GM18526 (cell line): ENCODE measurements around the gene NTN4.

ENCODE experiments used
- POLR2A ChIP-seq: IDR thresholded peaks from 3 replicates; pipeline ENCODE4 v1.6.1; 2011; ENCODE audit not compliant: insufficient read length; ENCODE audit errors: extremely low read depth

The NTN4 gene

DNA sequence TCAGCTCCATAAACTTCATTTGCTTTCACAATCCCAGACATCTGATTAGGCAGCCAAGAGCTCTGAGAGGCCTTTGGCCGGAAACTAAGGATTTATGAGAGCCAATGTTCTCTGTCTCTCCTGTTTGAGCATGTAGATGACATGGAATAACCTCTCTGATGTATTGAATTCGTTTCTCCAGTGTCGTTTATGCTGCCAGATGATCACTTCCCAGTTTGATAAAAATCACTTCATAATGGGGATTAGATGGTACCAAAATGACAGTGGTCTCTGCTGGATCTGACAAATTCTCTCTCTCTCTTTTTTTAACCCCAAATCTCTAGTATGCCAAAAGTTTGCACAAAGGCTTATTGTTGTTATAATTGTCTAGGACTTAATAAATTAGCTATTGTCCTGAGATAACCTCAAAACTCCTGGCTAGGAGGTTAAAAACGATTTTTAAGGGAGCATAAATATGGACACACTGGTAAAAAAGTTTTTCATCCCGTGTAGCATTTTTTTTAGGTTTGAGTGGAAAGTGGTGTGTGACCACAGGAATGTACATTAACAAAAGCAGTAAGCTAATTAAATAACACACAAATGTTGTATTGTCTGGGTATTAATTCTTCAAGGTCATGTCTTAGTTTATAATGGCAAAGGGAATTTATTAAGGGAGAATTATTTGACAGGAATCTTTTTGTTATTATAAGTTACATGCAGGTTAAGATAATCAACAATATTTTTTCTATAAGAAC lies 156.7 kb downstream of the NTN4 start:
- no peak for TF ChIP-seq POLR2A

DNA sequence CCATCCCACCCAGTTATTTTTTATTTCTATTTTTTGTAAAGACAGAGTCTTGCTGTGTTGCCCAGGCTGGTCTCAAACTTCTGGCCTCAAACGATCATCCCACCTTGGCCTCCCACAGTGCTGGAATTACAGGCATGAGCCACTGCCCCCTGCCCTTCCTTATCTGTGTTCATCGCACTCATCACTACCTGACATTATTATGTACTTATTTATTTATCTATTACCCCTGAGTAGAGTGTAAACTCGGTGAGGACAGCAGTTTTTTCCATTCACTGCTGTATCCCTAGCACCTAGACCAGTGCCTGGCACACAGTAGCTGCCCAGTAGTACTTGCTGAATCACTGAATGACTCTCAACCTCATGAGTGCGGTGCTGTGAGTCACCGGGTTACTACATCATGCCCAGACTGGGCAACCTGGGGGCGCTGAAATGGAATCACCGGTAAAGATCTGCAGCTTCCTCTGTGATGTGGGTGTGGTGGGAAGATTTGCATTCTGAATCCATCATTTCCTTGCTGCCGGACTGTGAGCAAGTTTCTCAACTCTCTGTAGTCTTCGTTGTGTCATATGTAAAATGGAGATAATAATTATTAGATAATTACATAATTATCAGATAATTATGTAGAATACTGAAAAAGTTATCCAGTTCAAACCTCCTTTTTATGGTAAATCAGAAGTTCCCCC lies 157.4 kb downstream of the NTN4 start:
- no peak for TF ChIP-seq POLR2A

DNA sequence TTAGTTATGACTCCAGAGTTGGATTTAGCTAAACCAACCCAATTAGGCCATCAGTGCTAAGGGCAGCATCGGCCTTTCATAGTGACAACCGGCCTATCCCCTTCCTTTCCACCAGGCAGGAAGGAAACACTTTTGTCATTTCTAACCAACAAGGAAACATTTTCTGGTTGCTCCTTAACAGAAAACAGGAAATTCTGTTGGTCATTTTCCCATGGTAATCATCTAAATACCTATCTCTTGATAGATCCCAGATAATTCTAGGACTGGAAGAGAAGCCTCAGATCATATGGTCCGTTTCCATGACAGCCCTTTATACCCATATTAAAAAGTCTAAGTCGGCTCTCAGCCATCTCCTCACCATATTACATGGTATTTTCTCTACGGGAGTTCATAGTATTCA lies 160.1 kb downstream of the NTN4 start:
- TF ChIP-seq POLR2A = no peak

DNA sequence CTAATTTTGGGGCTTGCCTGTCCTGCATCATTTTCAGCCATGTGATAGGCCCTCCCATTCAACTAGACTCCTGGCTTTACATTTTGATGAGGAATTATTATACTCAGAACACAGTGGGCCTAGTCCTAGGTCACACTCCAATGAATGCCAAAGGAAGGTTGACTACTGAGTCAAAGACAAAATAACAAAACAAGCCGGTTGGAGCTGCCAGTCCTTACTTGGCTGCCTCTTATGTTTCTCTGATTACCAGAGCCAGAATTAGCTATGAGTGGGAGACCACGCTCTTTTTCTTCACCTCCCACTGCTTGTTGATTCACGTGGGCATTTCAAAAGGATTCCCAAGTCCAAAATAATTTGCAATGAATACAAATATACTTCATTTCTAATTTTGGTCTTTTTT lies 161.2 kb downstream of the NTN4 start:
- no peak for TF ChIP-seq POLR2A

DNA sequence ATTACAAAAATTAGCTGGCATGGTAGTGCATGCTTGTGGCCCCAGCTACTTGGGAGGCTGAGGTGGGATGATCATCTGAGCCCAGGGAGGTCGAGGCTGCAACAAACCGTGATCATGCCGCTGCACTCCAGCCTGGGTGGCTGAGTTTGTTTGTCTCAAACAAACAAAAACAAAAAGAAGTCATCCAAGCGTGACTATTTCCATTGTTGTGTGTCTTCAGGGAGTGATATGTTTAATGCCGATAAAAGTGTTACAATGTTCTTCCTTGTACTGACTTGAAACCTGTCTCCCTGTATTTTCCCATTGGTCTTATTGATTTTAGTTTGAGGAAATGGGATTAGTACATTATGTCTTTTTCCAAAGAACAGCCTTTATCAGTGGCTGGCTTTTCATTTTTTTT lies 163.7 kb downstream of the NTN4 start:
- no peak for TF ChIP-seq POLR2A

DNA sequence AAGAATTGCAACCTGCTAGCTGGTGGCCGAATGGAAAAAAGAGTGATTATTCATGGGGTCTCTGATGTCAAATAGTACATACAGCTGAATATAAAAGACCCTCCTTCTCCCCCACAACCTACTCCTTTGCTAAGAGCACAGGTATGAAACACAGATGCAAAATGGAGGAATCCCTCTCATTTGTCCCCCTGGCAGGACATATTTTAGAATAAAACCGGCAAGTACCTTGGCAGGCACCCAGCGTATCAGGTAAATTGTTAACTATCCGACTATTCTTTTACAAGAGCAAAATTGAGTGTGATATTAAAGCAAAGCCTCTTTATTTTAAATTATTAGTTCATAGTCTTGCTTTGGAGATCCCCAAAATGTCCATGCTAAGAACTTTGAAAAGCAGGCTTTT lies 165.6 kb downstream of the NTN4 start:
- TF ChIP-seq POLR2A = no peak

DNA sequence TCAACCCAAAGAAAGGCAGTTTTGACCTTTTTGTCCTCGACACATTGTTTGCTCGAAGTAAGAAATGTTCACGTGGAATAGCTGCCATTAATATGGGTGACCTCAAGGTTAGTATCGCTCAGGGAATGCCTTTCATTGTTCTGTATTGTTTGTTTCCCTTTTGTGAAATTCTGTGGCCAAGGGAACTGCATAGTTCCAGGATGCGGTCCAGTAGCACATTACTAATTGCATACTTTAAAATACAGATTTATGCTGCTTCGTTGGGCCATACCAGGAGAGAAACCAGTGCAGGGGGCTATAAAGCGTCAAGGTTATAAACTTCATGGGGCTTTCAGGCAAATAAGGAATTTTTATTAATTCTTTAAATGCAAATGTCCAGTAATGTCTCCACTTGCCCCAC lies 166.0 kb downstream of the NTN4 start:
- no peak for TF ChIP-seq POLR2A

DNA sequence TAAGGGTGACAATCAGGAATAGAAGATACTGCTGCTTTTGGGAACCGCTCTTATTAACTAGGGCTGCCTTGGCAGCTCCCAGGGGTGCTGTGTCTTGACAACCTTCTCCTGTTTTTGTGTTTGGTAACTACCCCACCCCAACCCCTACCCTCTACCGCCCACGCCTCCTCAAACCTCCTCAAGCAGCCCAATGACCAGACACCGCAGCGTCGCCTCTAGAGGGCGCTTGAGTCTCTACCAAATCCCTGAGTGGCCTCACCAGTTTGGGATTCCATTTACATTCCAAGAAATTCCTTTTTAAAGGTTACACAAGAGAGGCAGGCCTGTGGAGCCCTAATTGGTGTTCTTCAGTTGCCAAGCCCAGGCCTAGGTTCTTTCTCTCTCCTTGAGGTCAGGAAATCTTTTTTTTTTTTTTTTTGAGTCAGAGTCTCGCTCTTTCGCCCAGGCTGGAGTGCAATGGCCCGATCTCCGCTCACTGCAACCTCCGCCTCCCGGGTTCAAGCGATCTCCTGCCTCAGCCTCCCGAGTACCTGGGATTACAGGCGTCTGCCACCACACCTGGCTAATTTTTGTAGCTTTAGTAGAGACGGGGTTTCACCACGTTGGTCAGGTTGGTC lies 166.9 kb downstream of the NTN4 start:
- TF ChIP-seq POLR2A = no peak

DNA sequence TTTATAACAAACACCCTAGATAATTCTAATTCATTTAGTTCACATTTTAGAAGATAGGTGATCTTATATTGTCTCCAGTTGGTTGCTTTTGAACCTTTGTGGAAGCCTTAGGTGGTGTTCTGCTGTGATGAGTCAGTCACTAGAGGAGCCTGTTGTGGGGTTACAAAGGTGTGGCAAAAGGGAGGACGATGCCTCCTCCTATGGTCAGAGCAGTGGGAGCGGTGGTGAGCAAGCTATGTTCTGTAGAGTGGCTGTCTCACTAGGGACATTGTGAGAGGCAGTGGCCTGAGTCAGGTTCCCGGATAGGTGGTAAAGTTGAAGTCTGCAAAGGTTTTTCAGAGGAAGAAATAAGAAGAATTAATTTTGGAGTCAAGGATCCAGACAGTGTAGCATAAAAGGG lies 167.7 kb downstream of the NTN4 start:
- TF ChIP-seq POLR2A = no peak

DNA sequence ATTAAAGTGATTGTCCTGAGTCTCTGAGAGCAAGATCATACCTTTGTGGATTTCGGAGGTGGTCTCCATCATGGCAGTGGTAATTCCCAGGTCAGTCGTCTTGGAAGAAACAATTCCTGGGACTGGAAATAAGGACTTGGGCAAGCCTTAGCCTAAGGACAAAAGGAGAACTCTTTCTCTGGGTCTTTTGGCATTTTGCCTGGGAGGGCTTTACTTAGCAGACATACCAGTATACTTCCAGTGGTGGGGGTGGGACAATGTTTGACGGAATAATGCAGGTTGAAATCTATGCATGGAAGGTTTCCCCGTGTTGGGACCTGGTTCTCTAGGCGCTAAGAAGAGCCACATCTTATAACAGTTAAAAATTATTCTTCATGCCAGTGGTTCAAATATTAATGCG lies 168.8 kb downstream of the NTN4 start:
- no peak for TF ChIP-seq POLR2A

DNA sequence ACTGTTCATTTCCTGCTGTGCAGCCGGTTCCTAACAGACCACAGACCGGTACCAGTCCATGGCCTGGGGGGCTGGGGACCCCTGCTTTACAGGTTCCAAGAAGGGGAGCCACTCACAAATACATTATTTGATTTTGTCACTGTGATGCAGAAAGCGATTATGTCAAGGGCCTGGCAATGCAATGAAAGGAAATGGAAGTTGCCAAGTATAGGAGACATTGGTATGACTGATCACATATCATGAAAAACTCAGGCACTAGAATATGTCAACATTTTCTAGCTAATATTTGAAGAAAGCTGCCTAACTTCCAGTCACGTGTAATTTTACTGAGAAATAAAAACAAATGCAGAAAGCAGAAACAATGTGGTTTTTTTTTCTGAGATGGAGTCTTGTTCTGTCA lies 170.4 kb downstream of the NTN4 start:
- TF ChIP-seq POLR2A = no peak

DNA sequence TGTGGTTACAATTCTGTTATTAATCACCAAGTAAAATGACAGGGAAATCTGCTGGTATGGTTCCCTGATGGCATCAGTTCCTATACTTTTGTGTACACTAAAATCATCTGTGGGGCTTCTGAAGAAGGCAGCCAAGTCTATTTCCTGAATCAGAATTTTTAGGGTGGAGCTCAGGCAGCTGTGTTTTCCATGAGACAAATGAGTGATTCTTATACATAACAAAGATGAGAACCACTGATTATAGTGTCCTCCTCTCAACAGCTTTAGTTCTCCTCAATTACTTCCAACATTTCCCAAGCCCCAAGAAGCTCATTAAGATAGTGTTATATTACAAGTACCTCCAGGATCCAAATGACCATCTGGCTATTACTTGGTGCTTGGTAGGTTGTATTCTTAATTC lies 174.8 kb downstream of the NTN4 start:
- no peak for TF ChIP-seq POLR2A

DNA sequence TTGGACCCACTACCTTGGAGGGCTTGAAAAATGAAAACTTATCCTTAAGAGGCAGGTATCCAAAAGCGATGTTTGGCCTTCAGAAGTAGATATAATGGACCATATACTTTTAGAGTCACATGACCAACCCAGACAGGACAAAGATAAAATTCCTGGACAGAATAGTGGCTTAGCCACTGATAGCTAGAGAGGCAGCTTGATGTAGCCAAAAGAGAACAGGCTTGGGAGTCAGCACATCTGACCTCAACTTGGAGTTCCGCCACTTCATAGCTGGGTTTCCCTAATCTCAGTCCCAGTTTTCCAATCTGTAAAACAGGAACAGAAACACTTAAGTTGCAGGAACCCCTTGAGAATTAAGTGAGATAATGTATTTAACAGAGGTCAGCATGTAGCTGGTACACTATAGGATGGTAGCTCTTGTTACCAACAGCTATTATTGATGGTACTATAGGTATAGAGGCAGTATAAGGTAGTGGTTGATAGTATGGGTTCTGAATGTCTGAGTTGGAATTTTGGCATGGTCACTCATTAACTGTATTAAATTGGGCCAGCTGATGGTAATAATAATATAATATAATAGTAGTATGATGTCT lies 176.1 kb downstream of the NTN4 start:
- no peak for TF ChIP-seq POLR2A

DNA sequence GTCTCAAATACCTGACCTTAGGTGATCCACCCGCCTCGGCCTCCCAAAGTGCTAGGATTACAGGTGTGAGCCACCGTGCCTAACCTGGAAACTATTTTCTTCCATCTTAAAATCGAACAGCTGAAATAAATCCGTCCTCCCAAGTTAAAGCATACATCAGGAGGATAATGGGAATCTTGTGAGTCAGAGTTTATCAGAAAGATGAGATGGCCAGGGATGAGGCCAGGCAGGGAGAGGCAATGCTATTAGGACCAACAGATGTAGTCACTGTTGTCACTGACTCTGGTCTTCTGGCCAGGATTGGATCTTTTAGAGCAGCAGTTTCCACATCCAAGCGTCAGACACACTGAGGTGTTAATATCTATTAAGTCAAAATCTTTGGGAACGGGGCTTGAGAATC lies 177.5 kb downstream of the NTN4 start:
- TF ChIP-seq POLR2A = no peak

DNA sequence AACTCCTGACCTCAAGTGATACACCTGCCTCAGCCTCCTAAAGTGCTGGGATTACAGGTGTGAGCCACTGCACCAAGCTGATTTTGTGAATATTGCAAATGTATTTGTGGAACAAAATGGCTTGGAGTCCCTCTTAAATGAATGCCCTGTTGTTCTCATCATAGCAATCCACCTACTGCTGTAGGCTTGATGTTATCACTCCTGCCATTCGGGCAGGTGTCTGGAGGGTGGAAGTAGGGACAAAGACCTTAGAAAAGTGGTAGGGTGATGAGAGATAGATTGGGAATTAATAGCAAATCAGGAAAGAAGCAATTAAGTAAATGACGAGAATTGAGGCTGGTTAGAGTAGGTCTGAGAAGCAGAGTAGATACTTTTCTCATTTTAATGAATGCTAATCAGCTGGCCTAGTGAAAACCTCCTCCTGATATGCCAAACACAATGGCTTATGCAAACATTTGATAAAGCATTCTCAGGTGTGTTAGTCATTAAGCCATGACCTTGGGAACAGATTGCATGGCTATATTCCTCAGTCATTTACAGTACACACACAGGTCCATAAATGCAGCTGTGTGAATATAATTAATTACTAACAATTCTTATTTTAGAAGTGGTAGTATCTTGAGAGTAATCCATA lies 178.8 kb downstream of the NTN4 start:
- no peak for TF ChIP-seq POLR2A

DNA sequence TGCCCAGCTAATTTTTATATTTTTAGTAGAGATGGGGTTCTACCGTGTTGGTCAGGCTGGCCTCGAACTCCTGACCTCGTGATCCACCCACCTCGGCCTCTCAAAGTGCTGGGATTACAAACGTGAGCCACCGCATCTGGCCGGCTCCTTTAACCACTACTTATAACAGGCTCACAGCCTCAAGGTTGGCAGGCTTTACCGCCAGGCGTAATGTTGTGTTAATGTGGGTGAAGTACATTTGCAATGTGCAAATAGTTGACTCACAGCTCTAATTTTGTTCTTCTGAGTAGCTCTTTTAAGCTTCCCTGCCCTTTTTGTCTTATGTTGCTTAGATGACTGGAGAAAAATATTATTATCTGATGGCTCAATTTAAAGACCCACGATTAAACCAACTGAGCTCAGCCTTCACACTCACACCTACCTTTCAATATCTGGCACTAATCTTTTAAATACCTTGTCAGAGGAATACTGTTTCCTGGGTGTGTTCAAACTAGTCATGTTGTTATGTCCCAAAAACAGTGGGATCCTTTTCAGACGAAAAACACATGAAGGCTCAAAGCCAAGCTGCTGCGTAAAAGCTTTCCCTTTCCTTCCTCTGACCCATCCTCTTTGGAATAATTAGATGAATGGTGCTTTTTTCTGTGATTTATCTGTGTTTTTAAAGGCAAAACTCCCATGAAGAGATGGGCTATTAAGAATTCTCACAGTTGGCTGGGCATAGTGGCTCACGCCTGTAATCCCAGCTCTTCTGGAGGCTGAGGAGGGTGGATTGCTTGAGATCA lies 182.1 kb downstream of the NTN4 start:
- TF ChIP-seq POLR2A = no peak
